Adrenal gland (tissue), 5 donors: ENCODE data around the gene NRM.

ENCODE experiments used
- POLR2A ChIP-seq, 2 donors: fragments of 450-650 bp; IDR thresholded peaks; one replicate each; pipeline ENCODE4 v1.6.1; 2017; ENCODE audit warnings: antibody characterized with exemption in 2 of 2, mild to moderate bottlenecking in 2 of 2, moderate library complexity in 1 of 2
- TF ChIP-seq, protein P1 (sequence below), 6 experiments: fragments of 450-650 bp in 4 of 6; fragments of 200-600 bp in 2 of 6; sonication (generic) in 1 of 6; IDR thresholded peaks; 1 replicate in 5 of 6; 2 replicates in 1 of 6; pipeline versions ENCODE4 v1.5.1 to v1.8.0; 2016 to 2021; ENCODE audit warnings: antibody characterized with exemption in 6 of 6, mild to moderate bottlenecking in 2 of 6, moderate library complexity in 1 of 6
- donor health status: DM: no; HTN: no; CAD: no.

DNA sequence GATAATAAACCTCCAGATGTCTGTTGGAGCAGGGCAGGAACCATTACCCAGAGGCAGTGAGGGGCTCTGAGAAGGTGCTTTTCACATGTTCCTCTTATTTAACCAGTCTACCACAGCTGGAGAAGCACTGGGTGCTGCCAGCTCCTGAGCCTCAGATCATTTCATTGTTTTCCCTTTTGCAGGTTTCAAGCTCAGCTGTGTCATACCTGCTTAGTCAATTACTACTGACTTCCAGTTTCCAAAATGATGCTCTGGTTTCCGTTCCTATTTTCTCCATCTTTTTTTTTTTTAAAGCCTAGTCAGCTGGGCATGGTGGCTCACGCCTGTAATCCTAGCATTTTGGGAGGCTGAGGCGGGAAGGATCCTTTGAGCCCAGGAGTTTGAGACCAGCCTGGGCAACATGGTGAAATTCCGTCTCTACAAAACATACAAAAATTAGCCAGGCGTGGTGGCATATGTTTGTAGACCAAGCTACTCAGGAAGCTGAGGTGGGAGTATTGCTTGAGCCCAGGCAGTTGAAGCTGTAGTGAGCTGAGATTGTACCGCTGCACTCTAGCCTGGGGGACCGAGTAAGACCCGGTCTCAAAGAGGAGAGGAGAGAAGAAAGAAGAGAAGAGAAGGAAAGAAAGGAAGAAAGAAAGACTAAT is 45.0 kb upstream of the NRM start:
- TF ChIP-seq, protein P1, sequence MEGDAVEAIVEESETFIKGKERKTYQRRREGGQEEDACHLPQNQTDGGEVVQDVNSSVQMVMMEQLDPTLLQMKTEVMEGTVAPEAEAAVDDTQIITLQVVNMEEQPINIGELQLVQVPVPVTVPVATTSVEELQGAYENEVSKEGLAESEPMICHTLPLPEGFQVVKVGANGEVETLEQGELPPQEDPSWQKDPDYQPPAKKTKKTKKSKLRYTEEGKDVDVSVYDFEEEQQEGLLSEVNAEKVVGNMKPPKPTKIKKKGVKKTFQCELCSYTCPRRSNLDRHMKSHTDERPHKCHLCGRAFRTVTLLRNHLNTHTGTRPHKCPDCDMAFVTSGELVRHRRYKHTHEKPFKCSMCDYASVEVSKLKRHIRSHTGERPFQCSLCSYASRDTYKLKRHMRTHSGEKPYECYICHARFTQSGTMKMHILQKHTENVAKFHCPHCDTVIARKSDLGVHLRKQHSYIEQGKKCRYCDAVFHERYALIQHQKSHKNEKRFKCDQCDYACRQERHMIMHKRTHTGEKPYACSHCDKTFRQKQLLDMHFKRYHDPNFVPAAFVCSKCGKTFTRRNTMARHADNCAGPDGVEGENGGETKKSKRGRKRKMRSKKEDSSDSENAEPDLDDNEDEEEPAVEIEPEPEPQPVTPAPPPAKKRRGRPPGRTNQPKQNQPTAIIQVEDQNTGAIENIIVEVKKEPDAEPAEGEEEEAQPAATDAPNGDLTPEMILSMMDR (IDR thresholded peaks at IDR 0.05): no peak
- TF ChIP-seq POLR2A (IDR thresholded peaks at IDR 0.05): no peak
